Effector memory CD8-positive, alpha-beta T cell (primary cell): ENCODE measurements around the gene CPA1.

ENCODE experiments used
- ATAC-seq: fragments of 150-1000 bp; cut with Tn5 transposase; replicated peaks from 2 replicates; pipeline ENCODE4 v1.10.0; 2021; ENCODE audit warnings: mild to moderate bottlenecking, moderate library complexity
- DNase-seq, 3 experiments: peaks; one replicate each; pipeline ENCODE4 v3.0.0; 2021
- H3K27ac Mint-ChIP-seq, 2 donors: one replicate each; pipeline ENCODE4 v1.8.0; 2022; ENCODE audit warnings: mild to moderate bottlenecking in 2 of 2, mixed read lengths in 2 of 2, moderate library complexity in 2 of 2
- H3K27me3 Mint-ChIP-seq, 2 donors: one replicate each; pipeline ENCODE4 v1.8.0; 2022; ENCODE audit warnings: mixed read lengths in 2 of 2
- H3K36me3 Mint-ChIP-seq: one replicate; pipeline ENCODE4 v1.8.0; 2022; ENCODE audit warnings: mild to moderate bottlenecking, moderate library complexity, mixed read lengths; ENCODE audit not compliant: insufficient read depth
- H3K4me1 Mint-ChIP-seq, 2 donors: one replicate each; pipeline ENCODE4 v1.8.0; 2022; ENCODE audit warnings: low read depth in 2 of 2, mixed read lengths in 2 of 2
- H3K4me3 Mint-ChIP-seq, 2 donors: one replicate each; pipeline ENCODE4 v1.8.0; 2022; ENCODE audit warnings: mild to moderate bottlenecking in 2 of 2, mixed read lengths in 2 of 2, moderate library complexity in 2 of 2
- H3K9me3 Mint-ChIP-seq, 2 donors: one replicate each; pipeline ENCODE4 v1.8.0; 2022; ENCODE audit warnings: mixed read lengths in 2 of 2

The CPA1 gene

DNA sequence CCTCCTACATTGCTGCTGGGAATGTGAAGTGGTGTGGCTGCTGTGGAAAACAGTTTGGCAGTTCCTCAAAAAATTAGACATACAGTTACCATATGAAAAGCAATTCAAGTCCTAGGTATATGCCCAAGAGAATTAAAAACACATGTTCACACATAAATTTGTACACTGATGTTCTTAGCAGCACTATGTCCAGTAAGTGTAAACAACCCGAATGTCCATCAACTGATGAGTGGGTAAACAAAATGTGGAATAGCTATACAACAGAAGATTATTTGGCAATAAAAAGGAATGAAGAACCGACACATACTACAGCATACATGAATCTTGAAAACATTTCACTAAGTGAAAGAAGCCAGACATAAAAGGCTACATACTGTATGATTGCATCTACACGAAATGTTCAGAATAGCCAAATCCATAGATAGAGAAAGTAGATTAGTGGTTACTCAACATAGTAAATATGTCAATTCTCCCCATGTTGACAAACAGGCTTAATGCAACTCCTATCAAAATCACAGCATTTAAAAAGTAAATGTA is 43.3 kb downstream of the CPA1 start:
- no peaks in the 10 kb centered on the region for H3K9me3 Mint-ChIP-seq
- no peak for DNase-seq

DNA sequence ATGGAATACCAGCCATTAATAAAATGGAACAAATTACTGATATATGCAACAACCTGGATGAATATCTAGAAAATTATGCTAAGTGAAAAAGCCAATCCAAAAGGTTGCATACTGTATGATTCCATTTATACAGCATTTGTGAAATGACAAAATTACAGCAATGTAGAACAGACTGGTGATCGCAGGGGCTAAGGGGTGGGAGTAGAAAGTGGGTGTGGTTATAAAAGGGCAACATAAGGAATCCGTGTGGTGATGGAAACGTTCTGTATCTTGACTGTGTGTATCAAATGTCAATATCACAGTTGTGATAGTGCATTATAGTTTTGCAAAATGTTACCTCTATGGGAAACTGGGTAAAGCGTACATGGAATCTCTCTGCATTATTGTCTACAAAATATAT is 45.5 kb downstream of the CPA1 start:
- H3K4me3 Mint-ChIP-seq, result no peak overlapping the region

More for the DNA sequence above, 43.3 kb downstream of the CPA1 start:
- no peak overlapping the region for H3K27ac Mint-ChIP-seq
- peaks cover 0 to 4% of the 10 kb centered on the region in 2 donors for H3K4me1 Mint-ChIP-seq
- peaks cover 8% of the 10 kb centered on the region for H3K36me3 Mint-ChIP-seq
- H3K4me3 Mint-ChIP-seq, result no peak overlapping the region
- H3K27me3 Mint-ChIP-seq, result no peaks in the 10 kb centered on the region
- no peak for ATAC-seq

DNA sequence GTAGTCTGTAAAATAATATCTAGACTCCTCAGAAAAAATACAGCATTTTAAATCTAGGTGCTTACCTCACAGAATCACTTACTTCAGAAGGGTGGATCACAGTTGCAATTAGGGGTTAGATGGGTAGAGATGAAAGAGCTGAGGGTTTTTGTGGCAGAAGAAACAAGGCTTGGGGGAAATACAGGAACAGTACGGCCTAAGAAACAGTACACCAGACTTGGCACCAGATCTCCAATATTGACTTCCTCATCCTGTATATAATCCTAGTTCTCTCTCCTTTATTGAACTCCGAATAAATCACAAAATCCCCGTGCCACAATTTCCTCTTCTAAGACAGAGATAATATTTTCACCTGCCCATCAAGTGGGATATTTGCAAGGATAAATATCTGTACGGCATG is 46.3 kb downstream of the CPA1 start:
- no peaks in the 10 kb centered on the region for H3K9me3 Mint-ChIP-seq
- no peak overlapping the region for H3K27ac Mint-ChIP-seq
- no peak overlapping the region for H3K4me3 Mint-ChIP-seq
- peaks cover 0 to under 1% of the 10 kb centered on the region in 2 donors for H3K4me1 Mint-ChIP-seq
- no peak for ATAC-seq
- DNase-seq, result no peak
- H3K27me3 Mint-ChIP-seq, result no peaks in the 10 kb centered on the region
- peaks cover 4% of the 10 kb centered on the region for H3K36me3 Mint-ChIP-seq

More for the DNA sequence above, 45.5 kb downstream of the CPA1 start:
- Mint-ChIP-seq H3K9me3 (no peaks in the 10 kb centered on the region), H3K27me3 (no peaks in the 10 kb centered on the region), H3K4me1 (peaks cover 0 to 4% of the 10 kb centered on the region in 2 donors), H3K36me3 (peaks cover 8% of the 10 kb centered on the region), H3K27ac (no peak overlapping the region)
- DNase-seq (no peak), ATAC-seq (no peak)

DNA sequence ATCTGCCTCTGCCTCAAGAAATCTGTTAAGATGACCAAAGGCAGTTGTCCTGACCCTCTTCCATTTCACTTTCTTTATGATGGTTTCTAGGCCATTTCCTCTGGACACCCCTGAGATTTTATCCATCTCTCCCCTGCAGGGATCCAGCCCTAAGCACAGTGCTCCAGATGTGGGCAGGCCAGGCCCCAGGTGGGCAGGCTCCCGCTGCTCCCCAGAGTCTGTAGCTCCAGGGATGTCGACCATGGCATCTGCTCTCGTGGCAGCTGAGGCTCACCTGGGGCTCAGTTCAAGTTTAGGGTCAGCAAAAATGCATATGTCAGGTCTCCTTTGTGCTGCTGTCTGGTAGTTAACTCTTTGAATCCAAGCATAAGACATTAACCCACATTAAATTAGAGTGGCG is 48.7 kb downstream of the CPA1 start:
- Mint-ChIP-seq H3K36me3 (peaks cover 4% of the 10 kb centered on the region), H3K9me3 (no peaks in the 10 kb centered on the region), H3K27ac (no peak overlapping the region), H3K4me1 (no peaks in the 10 kb centered on the region), H3K4me3 (no peak overlapping the region), H3K27me3 (no peaks in the 10 kb centered on the region)
- no peak for ATAC-seq
- DNase-seq, result no peak

DNA sequence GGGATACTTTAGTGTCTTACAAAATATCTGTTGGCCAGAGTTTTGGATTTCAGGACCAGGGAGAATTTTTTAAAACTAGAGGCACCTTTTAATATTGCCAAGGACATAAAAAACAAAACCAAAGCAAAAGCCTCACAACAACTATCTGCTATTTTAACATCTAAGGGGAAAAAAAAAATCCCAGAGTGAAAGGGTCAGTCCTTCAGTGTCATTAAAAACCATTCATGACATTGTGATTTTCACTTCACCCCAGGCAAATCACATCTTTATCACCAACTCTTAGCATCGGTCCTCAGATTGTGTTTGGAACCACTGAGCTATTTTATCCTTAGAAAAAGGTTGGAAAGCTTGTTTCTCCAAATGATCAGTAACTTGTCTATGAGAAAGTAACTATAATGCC is 49.8 kb downstream of the CPA1 start:
- H3K27me3 Mint-ChIP-seq, result no peaks in the 10 kb centered on the region
- no peak for DNase-seq
- H3K36me3 Mint-ChIP-seq, result peaks cover 4% of the 10 kb centered on the region
- no peak overlapping the region for H3K4me3 Mint-ChIP-seq
- no peak overlapping the region for H3K27ac Mint-ChIP-seq
- ATAC-seq, result no peak
- H3K4me1 Mint-ChIP-seq, result peaks cover 0 to 4% of the 10 kb centered on the region in 2 donors
- H3K9me3 Mint-ChIP-seq, result no peaks in the 10 kb centered on the region

DNA sequence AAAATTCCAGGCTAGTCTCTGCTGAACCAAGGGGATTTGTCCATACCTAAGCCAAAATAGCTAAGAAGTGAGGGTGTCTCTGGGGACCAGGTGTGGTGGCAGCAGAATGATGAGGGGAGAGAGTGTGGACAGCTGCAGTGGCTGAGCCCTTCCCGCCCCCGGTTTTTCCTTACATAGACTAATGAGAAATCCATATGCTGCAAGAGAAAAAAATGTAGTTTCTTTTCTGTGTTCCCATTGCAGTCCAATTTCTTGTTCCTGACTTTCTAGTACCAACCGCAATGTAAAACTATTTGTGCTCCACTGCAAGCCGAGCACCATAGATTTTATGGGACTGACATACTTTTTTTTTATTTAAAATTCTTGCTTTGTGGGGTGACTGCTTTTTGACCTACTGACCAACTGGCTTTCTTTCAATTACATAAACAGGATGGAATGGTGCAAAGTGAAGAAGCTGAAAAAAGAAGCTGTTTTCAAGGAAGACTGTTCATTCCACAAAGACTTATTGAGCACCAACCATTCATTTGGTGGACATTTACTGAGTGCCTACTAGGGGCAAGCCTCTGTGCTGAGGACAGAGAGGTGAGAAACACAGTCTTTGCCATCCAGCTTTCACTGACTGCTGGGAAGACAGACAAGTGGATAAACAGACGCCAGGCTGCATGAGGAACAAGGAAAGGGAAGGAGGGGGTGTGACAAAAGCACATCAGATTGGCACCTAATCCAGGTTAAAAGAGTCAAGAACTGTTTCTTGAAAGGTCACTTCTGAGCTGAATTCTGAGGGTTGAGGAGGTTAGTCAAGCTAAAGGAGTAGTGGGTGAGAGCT is 50.8 kb downstream of the CPA1 start:
- Mint-ChIP-seq H3K27ac (no peak overlapping the region), H3K4me1 (peaks cover under 1 to 4% of the 10 kb centered on the region in 2 donors), H3K9me3 (no peaks in the 10 kb centered on the region), H3K36me3 (peaks cover 4% of the 10 kb centered on the region), H3K4me3 (no peak overlapping the region), H3K27me3 (no peaks in the 10 kb centered on the region)
- DNase-seq (no peak), ATAC-seq (no peak)

DNA sequence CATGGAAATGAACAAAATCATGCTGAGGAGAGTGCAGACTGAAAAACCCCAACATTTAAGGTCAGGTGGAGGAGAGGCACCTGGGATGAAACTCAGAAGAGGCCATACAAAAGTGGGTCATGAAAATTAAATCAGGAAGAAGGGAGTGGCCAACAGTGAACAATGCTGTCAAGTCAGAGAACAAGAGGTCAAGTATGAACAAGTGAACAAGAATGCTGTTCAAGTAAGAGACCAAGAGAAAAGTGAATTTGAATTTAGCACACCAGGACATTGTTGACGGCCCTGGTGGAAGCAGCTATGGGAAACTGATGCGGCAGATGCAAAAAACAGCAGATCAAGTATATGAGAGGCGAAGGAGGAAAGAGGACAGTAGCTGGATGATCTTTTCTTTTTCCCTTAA is 52.6 kb downstream of the CPA1 start:
- H3K4me1 Mint-ChIP-seq, result peaks cover 1 to 4% of the 10 kb centered on the region in 2 donors
- H3K4me3 Mint-ChIP-seq, result no peak overlapping the region
- H3K27me3 Mint-ChIP-seq, result no peaks in the 10 kb centered on the region
- H3K36me3 Mint-ChIP-seq, result no peaks in the 10 kb centered on the region
- DNase-seq (no peak), ATAC-seq (no peak)
- no peaks in the 10 kb centered on the region for H3K9me3 Mint-ChIP-seq
- no peak overlapping the region for H3K27ac Mint-ChIP-seq

DNA sequence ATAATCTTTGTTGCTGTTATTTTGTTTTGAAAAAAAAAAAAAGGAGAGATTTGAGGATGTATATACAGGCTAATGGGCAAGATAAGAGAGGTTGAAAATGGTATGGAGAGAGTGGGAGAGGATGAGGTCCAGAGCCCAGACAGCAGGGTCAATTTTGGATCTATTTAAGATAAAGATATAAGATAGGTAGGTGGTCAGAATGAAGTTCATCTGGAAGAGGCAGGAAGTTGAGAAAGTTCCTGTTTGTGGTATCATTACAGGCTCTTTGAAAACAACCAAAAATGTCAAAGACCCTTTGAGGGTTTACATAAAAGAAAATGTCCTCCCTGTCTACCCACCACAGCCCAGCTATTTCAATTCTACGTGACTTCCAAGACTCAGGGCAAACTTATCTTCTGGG is 53.0 kb downstream of the CPA1 start:
- H3K9me3 Mint-ChIP-seq, result no peaks in the 10 kb centered on the region
- no peaks in the 10 kb centered on the region for H3K27me3 Mint-ChIP-seq
- DNase-seq, result no peak
- H3K27ac Mint-ChIP-seq, result no peak overlapping the region
- H3K4me1 Mint-ChIP-seq, result peaks cover 1 to 4% of the 10 kb centered on the region in 2 donors
- H3K36me3 Mint-ChIP-seq, result no peaks in the 10 kb centered on the region
- ATAC-seq, result no peak
- no peak overlapping the region for H3K4me3 Mint-ChIP-seq

DNA sequence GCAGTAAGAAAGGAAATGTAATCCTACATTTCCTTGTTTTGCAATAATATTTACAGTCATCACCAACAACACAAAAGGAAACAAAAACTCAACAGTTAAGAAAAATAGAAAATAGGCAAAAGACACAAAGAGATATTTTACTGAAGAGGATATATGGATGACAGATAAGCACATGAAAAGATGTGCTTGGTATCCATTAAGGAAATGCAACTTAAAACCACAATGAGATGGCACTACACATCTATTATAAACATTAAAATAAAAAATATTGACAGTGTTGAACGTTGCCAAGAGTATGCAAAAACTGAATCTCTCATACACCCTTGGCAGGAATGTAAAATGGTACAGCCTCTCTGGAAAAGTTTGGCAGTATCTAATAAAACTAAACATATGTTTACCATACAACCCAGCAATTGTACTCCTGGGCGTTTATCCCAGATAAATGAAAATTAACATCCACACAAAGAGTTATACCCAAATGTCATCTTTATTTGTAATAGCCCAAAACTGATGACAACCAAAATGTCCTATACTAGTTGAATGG is 55.1 kb downstream of the CPA1 start:
- H3K4me3 Mint-ChIP-seq, result no peak overlapping the region
- H3K36me3 Mint-ChIP-seq, result peaks cover 4% of the 10 kb centered on the region
- no peaks in the 10 kb centered on the region for H3K9me3 Mint-ChIP-seq
- peaks cover 2 to 6% of the 10 kb centered on the region in 2 donors for H3K4me1 Mint-ChIP-seq
- no peaks in the 10 kb centered on the region for H3K27me3 Mint-ChIP-seq
- no peak for ATAC-seq
- no peak overlapping the region for H3K27ac Mint-ChIP-seq
- no peak for DNase-seq

DNA sequence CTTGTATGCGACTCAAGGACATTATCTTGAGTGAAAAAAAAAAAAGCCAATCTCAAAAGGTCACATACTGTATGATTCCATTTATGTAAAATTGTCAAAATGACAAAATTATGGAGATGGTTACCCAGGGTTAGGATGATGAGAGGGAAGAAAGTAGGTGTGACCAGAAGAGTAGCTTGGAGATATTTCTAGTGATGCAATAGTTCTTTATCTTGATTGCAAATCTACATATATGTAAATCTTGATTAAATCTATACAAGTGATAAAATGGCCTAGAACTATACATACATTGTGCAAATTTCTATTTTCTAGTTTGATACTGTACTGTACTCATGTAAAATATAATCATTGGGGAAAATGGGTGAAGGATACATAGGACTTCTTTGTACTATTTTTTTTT is 56.0 kb downstream of the CPA1 start:
- DNase-seq (no peak), ATAC-seq (no peak)
- Mint-ChIP-seq H3K27me3 (no peaks in the 10 kb centered on the region), H3K27ac (no peak overlapping the region), H3K9me3 (peaks cover 0 to 3% of the 10 kb centered on the region in 2 donors), H3K36me3 (peaks cover 9% of the 10 kb centered on the region), H3K4me1 (peaks cover 7 to 14% of the 10 kb centered on the region in 2 donors), H3K4me3 (no peak overlapping the region)
